ENCODE results near the gene FOXR1.

- TF ChIP-seq CTCF (conservative IDR thresholded peaks at IDR 0.05; ENCODE audit: low read depth, low read length) (0 out of 2 replicates have a peak, but pooled peaks have one; percentile 16), EZH2 (IDR thresholded peaks at IDR 0.05; ENCODE audit: borderline replicate concordance, low read depth, low read length, poor library complexity, severe bottlenecking) (no peak)
Measured at GRCh38 chr11:118997627-118998387, 26.2 kb downstream of the FOXR1 start, which contains the start of gene CENATAC.

Measured in A673 (cell line).